Upper lobe of right lung (tissue), 1 donor: Measurements from ENCODE around the gene LRRC49. TPM values are rescaled to one million over a fixed set of nuclear protein-coding genes. Genes with fewer than 3 reads are reported as not detected.

Source experiments
- ATAC-seq: fragments of 200-7000 bp; cut with Tn5 transposase; one replicate; pipeline ENCODE4 v1.9.1; 2020; ENCODE audit warnings: mild to moderate bottlenecking, moderate library complexity
- DNase-seq: peaks from one replicate; pipeline ENCODE4 v3.0.0-alpha.2; 2020
- H3K27ac ChIP-seq: fragments of 200-600 bp; one replicate; pipeline ENCODE4 v1.8.0; 2022
- H3K27me3 ChIP-seq: fragments of 200-600 bp; one replicate; pipeline ENCODE4 v1.8.0; 2022; ENCODE audit warnings: mild to moderate bottlenecking
- H3K36me3 ChIP-seq: fragments of 200-600 bp; one replicate; pipeline ENCODE4 v1.8.0; 2022
- H3K4me1 ChIP-seq: fragments of 200-600 bp; one replicate; pipeline ENCODE4 v1.8.0; 2022
- H3K4me3 ChIP-seq: fragments of 200-600 bp; one replicate; pipeline ENCODE4 v1.8.0; 2022; ENCODE audit warnings: mild to moderate bottlenecking
- H3K9me3 ChIP-seq: fragments of 200-600 bp; one replicate; pipeline ENCODE4 v1.8.0; 2022
- CTCF ChIP-seq: fragments of 200-600 bp; IDR thresholded peaks from one replicate; pipeline ENCODE4 v1.8.0; 2022; ENCODE audit warnings: antibody characterized with exemption
- intact Hi-C: fragments of 100-400 bp; cut with DNase I; formaldehyde crosslinking; loops from one replicate; pipeline ENCODE4 v1.11.0; 2022
- total RNA-seq: library from RNA; stranded (reverse); fragmentation: NEBNext Ultra II Directional; extraction: Animal tissue kit (Norgen Biotek cat#: 25700); gene quantifications from one replicate; pipeline ENCODE4 v1.2.1, GENCODE V29; 2021
- donor health status: DM: no; HTN: yes; CAD: no; lungs with severe emphysema.

Gene LRRC49
- total RNA-seq, 1 donor from 2014 or later = 4.3 TPM

- Histone ChIP-seq H3K4me3 (no peak overlapping the region), H3K36me3 (no peaks in the 10 kb centered on the region), H3K9me3 (no peaks in the 10 kb centered on the region), H3K4me1 (no peaks in the 10 kb centered on the region), H3K27me3 (no peaks in the 10 kb centered on the region), H3K27ac (no peak overlapping the region)
- TF ChIP-seq CTCF = no peak
- intact Hi-C loops = no loop called here
- ATAC-seq (no peak), DNase-seq (no peak)
Measured at GRCh38 chr15:70964058-70964457, 71.4 kb downstream of the LRRC49 start.

- no peak for ATAC-seq
- intact Hi-C loops = no loop called here
Measured at GRCh38 chr15:70964686-70965085, 72.1 kb downstream of the LRRC49 start.

GRCh38 chr15:70967646-70968045 is 75.0 kb downstream of the LRRC49 start:
- DNase-seq (no peak), ATAC-seq (no peak)
- Histone ChIP-seq H3K27me3 (no peaks in the 10 kb centered on the region), H3K9me3 (no peaks in the 10 kb centered on the region), H3K36me3 (no peaks in the 10 kb centered on the region), H3K27ac (no peak overlapping the region), H3K4me1 (no peaks in the 10 kb centered on the region), H3K4me3 (no peak overlapping the region)
- TF ChIP-seq CTCF = no peak
- intact Hi-C loops = no loop called here

More at GRCh38 chr15:70964686-70965085, 72.1 kb downstream of the LRRC49 start:
- Histone ChIP-seq H3K36me3 (no peaks in the 10 kb centered on the region), H3K4me3 (no peak overlapping the region), H3K4me1 (no peaks in the 10 kb centered on the region), H3K27me3 (no peaks in the 10 kb centered on the region), H3K9me3 (no peaks in the 10 kb centered on the region), H3K27ac (no peak overlapping the region)
- no peak for TF ChIP-seq CTCF
- DNase-seq = no peak

- Histone ChIP-seq H3K9me3 (no peaks in the 10 kb centered on the region), H3K4me1 (no peaks in the 10 kb centered on the region), H3K27me3 (no peaks in the 10 kb centered on the region), H3K27ac (no peak overlapping the region), H3K4me3 (no peak overlapping the region), H3K36me3 (no peaks in the 10 kb centered on the region)
- DNase-seq = no peak
- TF ChIP-seq CTCF = peak; percentile 30
- intact Hi-C loops = no loop called here
- ATAC-seq = no peak
Measured at GRCh38 chr15:70974004-70974832, 81.6 kb downstream of the LRRC49 start.

GRCh38 chr15:70976851-70977250 is 84.2 kb downstream of the LRRC49 start:
- Histone ChIP-seq H3K4me1 (no peaks in the 10 kb centered on the region), H3K27me3 (no peaks in the 10 kb centered on the region), H3K4me3 (no peak overlapping the region), H3K27ac (no peak overlapping the region), H3K36me3 (no peaks in the 10 kb centered on the region), H3K9me3 (no peaks in the 10 kb centered on the region)
- ATAC-seq (no peak), DNase-seq (no peak)
- intact Hi-C loops = no loop called here
- no peak for TF ChIP-seq CTCF
